A549 treated with AZD2906 at 1 μM for 4 hours (cell line): ENCODE data around the gene SEPTIN5. TPM values are rescaled to one million over a fixed set of nuclear protein-coding genes. Genes with fewer than 3 reads are reported as not detected.

ENCODE experiments used
- total RNA-seq: library from RNA; stranded (reverse); fragments of 200-300 nt; extraction: Qiagen RNA extraction; gene quantifications from 5 replicates; pipeline ENCODE4 v1.2.3, GENCODE V29; 2022

The SEPTIN5 gene
- 7.4 to 11.5 TPM (median 10.3 TPM) in 5 replicates for total RNA-seq

DNA sequence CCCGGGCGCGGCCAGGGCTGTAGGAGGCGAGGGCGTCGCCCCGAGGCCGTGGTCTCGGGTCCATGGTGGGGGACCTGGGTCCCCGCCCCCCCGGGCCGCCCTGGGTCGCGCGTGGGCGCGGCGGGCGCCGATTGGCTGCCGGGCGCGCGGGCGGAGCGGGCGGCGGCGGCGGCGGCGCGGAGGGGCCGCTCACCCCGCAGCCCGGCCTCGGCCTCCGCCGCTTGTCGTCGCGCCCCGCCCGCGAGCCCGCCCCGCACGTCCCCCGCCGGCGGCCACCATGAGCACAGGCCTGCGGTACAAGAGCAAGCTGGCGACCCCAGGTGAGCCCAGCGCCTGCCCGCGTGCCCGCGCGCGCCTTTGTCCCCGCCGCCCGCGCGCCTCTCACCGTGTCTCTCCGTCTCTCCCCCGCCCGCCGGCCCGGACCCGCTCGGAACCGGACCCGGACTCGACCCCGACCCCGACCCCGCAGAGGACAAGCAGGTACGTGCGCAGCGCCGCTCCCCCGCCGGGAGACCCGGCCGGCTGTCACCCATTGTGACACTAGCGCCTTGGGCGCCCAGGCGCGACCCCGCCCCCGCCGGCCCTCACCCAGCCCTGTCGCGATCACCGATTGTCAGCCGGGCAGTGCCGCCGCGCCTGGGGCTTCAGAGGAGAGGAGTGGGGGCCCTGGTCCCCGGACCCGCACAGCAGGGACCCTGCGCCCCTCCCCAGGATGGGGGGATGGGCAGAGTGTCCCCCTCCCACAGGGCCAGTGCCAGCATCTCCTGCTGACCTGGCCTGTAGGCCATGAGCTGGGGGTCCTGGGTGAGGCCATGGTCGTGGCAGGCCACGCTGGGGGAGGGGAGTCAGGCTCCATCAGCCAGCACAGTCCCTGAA, at the start of gene SEPTIN5:
Gene SEPTIN5, plus strand, starts transcription at position 192 of the 876 bp plus-strand sequence. Its CDS starts 86 bp downstream, at position 278.

DNA sequence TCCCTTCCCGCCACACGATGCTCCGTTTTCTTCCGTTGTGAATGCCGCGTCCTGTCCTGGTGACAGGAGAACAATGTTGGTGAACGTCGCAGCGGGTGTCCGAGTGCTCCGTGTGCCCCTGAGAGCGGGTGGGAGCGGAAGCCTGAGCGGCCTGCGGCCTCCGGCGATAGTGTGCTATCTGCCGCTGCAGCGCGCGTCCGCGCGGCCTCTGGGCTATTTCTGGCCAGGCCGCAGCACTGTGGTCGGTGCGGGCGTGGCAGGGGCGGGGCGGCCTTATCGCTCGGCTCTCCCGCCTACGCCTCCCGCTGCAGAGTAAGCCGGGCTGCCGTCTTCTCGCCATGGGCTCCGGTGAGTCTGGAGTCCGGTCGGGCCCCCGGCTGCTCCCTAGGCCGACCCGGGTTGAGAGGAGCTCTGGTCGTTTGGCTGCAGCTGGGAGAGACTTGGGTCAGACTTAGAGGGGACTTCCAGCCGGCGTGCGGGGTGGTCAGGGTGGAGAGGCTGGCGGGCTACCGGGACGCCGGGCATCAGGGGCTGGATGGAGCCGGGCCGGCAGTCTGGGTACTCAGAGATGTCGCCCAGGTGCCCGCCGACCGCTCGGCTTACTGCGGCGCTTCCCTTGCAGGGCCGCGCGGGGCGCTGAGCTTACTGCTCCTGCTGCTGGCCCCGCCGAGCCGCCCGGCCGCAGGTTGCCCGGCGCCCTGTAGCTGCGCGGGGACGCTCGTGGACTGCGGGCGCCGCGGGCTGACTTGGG, 9.1 kb downstream of the SEPTIN5 start, which contains the start of gene GP1BB:
Gene GP1BB, plus strand, starts transcription at position 308 of the 751 bp plus-strand sequence. Its CDS starts 31 bp downstream, at position 339.

DNA sequence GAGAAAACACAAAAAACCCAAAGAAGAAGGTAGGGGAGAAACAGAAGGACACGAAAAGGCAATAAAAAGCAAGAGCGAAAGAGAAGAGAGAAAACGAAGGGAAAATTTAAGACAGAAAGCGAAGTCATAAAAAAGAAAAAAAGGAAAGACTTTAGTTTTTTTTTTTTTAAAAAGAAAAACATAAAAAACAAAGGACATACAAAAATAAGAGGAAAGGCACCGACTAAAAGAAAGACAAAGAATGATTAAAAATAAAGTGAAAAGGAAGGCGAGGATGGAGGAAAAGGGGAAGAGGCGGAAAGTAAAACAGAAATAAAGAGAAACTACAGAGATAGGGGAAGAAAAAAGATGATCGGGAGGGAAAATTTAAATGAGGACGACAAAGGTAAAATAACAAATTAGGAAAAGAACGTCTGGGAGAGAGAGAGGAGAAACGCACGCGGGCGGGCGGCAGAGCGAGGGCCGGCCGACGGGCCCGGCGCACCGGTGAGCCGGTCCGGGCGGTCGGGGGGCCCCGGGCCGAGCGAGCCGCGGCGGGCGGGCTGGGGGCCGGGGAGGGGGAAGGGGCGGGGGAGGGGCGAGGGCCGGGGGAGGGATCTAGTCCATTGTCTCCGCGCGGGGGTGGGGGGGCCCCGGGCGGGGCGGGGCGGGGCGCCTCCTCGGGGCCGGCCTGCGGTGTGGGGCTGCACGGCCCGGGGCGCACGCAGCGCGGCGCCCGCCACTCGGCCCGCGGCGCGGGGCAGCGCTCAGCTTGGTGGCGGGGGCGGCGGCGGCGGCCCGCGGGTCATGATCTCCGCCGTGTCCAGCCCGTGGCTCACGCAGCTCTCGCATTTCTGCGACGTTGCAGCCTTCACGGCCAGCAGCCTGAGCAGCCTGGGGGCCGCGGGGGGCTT, 46.0 kb downstream of the SEPTIN5 start, which contains the start of gene TBX1:
Gene TBX1, plus strand, starts transcription at position 721 of the 893 bp plus-strand sequence. Its CDS starts 66 bp downstream, at position 787.

Other genes with a start within 250 kb of the SEPTIN5 start
- gene UFD1, start 235.3 kb upstream of the SEPTIN5 start, total RNA-seq, result 94.9 to 97.7 TPM (median 97.4 TPM) in 5 replicates
- gene CDC45, start 234.6 kb upstream of the SEPTIN5 start, total RNA-seq, result 23.1 to 26.3 TPM (median 24.5 TPM) in 5 replicates
- gene CLDN5, start 190.1 kb upstream of the SEPTIN5 start, total RNA-seq, result not detected in 5 replicates
- 0.75 to 2.7 TPM (median 2.1 TPM) in 5 replicates for gene GP1BB, start 9.0 kb downstream of the SEPTIN5 start, total RNA-seq
- 2.6 to 4.9 TPM (median 4.4 TPM) in 5 replicates for gene TBX1, start 46.3 kb downstream of the SEPTIN5 start, total RNA-seq
- gene GNB1L, start 140.4 kb downstream of the SEPTIN5 start, total RNA-seq, result 14.5 to 19.7 TPM (median 18.7 TPM) in 5 replicates
- gene RTL10, start 140.4 kb downstream of the SEPTIN5 start, total RNA-seq, result 6.9 to 11.3 TPM (median 8.6 TPM) in 5 replicates
- 126 to 165 TPM (median 163 TPM) in 5 replicates for gene COMT, start 227.3 kb downstream of the SEPTIN5 start, total RNA-seq
- gene TXNRD2, start 227.3 kb downstream of the SEPTIN5 start, total RNA-seq, result 32.4 to 45.1 TPM (median 38.1 TPM) in 5 replicates